ENCODE data around the gene THSD7A.

Gene THSD7A

DNA sequence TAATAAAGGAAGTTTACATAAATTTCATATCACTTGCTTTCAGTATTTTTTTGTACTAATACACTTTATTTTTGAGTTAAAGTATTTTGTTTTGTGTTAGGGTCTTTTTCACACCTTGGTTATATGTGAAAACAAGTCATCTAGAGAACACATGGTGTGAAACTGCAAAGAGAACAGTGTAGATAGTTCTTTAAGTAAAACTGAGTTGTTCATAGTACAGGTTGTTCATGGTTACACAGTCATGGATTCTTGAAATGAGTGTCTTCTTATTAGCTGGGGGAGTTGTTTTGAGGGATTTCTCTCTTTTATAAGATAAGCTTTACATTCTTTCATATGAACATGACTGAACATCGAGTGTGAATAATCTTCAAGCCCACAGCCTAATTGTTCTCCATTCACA lies 244.2 kb downstream of the THSD7A start:
- DNase-seq (ENCODE audit: low spot score), result no peak

GRCh38 chr7:11587048-11587447 lies 244.9 kb downstream of the THSD7A start:
- peak; percentile 29 for DNase-seq (ENCODE audit: low spot score)

- no peak for DNase-seq (ENCODE audit: low spot score)
These were observed 247.5 kb downstream of the THSD7A start for GRCh38 chr7:11584406-11585031.

- DNase-seq (ENCODE audit: low spot score), result no peak
These were observed 252.9 kb downstream of the THSD7A start for GRCh38 chr7:11579141-11579540.

DNA sequence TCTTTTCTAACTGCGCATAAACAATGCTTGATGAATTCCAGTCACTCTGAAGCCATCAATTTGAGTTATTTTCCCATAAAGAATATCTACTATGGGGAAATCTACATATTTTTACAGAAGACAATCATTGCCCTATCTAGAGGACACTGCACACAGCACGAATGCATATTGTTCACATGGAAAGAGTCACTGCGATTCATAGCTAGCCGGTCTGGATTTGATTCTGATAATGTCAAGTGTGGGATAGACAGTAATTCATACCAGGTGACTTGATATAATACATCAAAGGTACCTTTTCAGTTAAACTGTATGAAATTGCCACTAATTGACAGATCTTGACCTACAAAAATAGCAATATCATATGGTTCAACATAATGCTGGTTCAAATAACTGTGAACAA lies 255.7 kb downstream of the THSD7A start:
- DNase-seq (ENCODE audit: low spot score), result no peak

GRCh38 chr7:11573128-11573750 lies 258.8 kb downstream of the THSD7A start:
- no peak for DNase-seq (ENCODE audit: low spot score)

DNA sequence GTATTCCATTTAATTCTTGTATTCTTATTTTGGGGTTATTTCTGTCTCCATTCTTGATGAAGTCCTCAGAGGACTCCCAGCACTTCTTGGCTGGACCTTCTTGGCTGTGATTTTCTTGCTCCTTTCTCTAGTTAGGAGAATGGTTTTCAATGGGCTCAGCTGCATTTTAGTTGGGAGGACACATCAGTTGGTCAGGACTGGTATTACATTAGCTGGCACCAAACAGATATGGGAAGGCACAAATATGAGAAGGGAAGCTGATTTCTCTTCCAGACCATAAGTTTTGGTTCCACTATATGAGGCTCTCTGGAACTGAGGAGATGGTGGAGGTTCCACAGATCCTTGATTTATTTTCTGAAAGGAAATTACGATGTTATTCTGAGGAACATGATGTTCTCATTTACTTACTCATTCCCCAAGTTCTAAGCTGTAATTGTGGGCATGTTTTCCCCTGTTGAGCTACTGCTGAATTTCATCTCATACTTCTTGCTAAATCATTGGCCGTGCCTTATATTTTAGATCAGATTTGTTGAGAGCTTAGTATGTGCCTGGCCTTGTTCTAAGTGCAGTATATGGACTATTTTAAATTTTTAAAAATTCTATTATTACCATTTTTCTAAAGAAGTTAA lies 261.0 kb downstream of the THSD7A start:
- DNase-seq (ENCODE audit: low spot score), result no peak

GRCh38 chr7:11570205-11570604 lies 261.8 kb downstream of the THSD7A start:
- DNase-seq (ENCODE audit: low spot score), result no peak

- no peak for DNase-seq (ENCODE audit: low spot score)
These were observed 264.4 kb downstream of the THSD7A start for GRCh38 chr7:11567571-11567970.

DNA sequence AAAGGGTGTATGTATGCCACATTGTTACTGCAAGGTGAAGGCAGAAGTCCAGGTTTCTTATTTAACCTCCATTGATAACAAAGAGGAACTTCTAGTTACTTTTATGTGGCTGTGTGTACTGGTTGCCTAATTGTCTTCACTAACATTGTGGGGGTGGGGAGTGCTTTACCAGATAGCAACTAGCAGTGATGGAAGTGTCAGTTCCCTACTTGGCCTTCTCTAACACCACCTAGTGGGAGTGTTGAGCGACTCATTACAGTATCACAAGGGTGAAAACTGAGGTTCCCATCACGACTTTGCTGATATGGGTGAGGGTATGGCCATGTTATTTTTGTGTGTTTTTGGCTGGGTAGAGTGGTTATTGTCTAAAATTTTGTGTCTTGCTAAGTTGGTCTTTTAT lies 274.4 kb downstream of the THSD7A start:
- DNase-seq (ENCODE audit: low spot score), result peak; percentile 31

DNA sequence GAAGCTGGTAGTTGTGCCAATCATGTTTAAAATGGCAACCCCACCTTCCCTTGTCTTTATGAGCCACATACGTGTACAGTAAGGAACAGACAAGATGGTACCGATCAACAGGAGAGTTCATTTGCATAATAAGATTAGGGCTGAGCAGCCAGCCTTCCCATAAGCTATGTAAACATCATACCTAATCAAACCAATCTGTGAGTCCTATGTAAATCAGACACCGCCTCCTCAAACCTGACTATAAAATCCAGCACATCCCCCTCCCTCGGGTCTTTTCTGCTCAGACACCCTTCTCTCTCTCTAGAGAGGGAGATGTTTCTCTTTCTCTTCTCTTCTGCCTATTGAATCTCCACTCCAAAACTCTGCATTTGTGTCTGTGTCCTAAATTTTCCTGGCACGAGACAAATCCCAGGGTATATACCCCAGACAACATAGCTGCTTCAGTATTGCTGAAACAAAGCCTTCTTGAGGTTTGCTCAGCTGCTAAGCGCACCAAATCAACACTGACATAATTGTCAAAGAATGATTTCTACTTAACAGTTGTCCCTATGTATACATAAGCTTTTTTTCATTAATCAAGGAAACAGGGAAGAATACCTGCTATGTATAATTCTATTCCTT lies 279.2 kb downstream of the THSD7A start:
- peak; percentile 48 for DNase-seq (ENCODE audit: low spot score)

- no peak for DNase-seq (ENCODE audit: low spot score)
These were observed 280.5 kb downstream of the THSD7A start for GRCh38 chr7:11551470-11551869.

DNA sequence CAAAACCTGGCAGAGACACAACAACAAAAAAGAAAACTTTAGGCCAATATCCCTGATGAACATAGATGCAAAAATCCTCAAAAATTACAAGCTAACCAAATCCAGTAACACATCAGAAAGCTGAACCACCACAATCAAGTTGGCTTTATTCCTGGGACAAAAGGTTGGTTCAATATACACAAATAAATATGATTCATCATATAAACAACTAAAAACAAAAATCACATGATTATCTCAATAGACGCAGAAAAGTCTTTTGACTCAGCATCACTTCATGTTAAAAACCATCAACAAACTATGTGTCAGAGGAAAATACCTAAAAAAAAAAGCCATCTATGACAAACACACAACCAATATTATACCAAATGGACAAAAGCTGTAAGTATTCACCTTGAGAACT lies 283.5 kb downstream of the THSD7A start:
- no peak for DNase-seq (ENCODE audit: low spot score)

GRCh38 chr7:11541330-11541729 lies 290.7 kb downstream of the THSD7A start:
- no peak for DNase-seq (ENCODE audit: low spot score)

GRCh38 chr7:11540271-11540761 lies 291.7 kb downstream of the THSD7A start:
- peak; percentile 82 for DNase-seq (ENCODE audit: low spot score)

DNA sequence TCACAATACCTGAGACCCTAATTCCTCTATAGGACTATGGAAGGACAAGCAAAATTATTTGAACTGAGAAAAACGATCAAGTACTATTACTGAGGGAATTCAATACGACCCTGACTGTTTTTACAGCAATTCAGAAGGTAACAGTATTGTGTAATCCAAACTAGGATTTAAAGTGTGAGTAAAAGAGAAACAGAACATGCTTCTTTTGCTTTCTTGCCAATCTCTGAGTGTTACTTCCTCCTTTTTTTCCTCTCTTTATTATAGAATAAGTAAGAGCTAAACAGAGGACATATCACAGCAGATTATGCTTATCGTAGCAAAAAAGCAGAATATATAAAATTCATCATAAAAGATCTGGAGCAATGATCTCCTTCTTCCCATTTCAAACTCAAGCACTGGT lies 292.1 kb downstream of the THSD7A start:
- no peak for DNase-seq (ENCODE audit: low spot score)

DNA sequence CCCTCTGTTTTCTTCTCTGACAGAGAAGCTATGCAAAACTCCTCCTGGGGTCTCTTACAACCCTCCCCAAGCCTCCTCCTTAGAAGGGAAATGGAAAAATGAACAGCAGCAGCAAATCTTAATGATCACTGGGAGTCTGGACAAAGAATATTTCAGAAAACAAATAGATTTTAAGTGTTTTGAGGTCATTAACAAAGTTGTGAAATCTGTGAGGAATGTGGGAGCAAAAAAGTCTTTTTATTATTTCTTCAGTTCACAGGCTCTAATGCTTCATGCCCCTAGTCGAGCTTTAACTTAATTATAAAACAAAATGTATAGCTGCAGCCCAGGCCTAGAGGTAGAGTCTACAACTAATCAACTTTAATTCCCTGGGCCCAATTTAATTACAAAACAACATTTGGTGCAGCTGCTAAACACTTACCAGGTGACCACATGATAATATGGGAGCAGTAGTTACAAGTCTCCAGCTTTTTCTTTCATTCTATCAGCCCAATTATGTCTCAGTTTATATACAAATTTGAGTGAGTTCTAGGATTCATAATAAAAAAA lies 293.2 kb downstream of the THSD7A start:
- DNase-seq (ENCODE audit: low spot score), result peak; percentile 83

DNA sequence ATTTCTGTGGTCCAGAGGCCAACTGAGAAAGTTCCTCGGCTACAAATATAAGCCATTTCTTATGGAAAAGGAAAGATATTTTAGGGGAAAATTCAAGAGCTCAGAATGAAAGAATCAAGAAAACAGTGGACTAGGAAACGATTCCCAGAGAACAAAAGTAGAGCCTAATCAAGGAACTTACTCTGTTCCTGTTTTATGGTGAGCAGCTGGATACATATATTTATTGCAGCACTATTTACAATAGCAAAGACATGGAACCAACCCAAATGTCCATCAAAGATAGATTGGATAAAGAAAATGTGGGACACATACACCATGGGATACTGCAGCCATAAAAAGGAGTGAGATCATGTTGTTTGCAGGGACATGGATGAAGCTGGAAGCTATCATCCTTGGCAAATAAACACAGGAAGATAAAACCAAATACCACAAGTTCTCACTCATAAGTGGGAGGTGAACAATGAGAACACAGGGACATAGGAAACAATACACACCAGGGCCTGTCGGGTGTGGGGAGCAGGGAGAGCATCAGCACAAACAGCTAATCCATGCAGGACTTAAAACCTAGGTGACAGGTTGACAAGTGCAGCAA lies 298.7 kb downstream of the THSD7A start:
- DNase-seq (ENCODE audit: low spot score), result no peak

DNA sequence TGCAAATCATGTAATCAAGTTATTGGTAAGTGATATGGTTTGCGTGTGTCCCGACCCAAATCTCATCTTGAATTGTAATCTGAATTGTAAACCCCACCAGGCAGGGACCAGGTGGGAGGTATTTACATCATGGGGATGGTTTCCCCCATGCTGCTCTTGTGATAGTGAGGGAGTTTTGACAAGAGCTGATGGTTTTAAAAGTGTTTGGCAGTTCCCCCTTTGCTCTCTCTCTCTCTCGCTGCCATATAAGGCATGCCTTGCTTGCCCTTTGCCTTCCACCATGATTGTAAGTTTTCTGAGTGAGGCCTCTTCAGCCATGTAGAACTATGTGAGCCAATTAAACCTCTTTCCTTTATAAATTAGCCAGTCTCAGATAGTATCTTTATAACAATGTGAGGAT lies 302.6 kb downstream of the THSD7A start:
- DNase-seq (ENCODE audit: low spot score), result peak; percentile 34

GRCh38 chr7:11527707-11528106 lies 304.3 kb downstream of the THSD7A start:
- no peak for DNase-seq (ENCODE audit: low spot score)

DNA sequence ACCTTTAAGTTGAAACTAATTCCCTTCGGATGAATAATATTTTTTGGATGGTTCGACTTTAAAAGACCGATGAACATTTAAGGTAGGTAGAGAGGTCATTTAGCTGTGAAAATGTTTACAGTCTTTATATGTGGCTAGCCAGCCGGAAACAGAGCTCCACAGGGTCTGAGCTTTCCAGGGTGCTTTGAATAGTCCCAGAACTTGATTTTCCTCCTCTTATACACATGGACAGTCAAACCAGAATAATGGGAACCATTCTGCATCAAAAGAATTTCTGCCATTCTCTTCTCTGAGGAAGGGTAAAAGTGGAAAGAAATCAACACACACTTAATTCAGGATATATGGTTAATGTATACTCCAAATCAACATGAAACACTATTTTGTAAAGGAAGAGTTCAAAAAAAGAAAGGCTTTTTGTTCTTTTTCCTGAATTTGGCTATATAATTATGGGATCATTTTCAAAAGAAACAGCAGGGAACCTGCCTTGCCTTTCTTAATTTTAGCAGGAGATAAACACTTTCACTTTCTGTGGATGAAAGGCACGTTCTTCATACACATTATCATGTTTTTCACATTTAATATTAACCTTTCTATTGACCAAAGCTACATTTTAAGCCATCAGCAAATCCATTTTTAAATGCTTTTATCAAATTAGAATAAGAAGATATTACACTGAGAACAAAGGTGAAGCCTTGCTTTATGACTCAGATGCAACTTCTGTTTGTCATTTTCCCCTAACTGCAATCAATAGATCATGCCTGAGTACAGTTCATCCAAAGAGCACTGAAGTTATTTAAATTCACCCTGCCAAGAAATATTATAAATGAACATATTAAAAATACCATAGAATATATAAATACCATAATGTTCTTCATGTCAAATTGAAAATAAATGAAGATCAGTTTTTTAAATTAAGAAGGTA lies 307.3 kb downstream of the THSD7A start:
- no peak for DNase-seq (ENCODE audit: low spot score)
